ENCODE measurements around the gene SLC44A4.
"Not testable (repeated sequence)": the region's sequence is repeated elsewhere in the genome, so short reads cannot be mapped to it uniquely, and the experiment has no call there.

The SLC44A4 gene

DNA sequence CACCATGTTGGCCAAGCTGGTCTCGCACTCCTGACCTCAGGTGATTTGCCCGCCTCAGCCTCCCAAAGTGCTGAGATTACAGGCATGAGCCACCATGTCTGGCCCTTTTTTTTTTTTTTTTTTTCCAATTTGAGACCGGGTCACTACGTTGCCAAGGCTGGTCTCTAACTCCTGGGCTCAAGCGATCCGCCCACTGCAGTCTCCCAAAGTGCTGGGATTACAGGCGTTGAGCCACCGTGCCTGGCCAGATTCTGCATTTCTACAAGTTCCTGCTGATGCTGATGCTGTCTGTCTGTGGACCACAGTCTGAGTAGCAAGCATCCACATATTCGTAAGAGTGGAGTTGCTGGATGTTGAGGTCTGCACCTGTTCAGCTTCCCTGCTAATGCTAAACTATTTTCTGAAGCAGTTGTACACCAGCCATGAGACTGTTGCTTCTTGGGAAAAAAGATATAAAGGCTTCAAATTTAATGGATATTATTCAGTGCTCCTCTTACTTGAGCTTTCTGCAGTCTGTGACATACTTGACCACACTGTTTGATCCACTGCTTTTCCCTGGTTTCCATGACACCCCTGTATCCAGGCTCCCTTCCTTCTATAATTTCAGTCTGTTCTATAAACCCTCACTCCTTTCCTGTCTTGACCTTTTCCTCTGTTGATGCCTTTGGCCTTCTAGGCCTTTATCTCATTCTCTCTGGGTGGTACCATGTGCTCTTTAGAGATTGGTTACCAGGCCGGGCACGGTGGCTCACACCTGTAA lies 33.2 kb upstream of the SLC44A4 start:
- no peaks in the 10 kb centered on the region for H3K36me3 ChIP-seq (ENCODE audit: insufficient read depth, low read length)
- H3K27me3 ChIP-seq (ENCODE audit: insufficient read depth, low read length): no peaks in the 10 kb centered on the region
- no peak overlapping the region for H3K27ac ChIP-seq (ENCODE audit: low read depth, low read length)
- H2AFZ ChIP-seq (ENCODE audit: low read length, unreplicated experiment): no peak overlapping the region
- H3K4me1 ChIP-seq (ENCODE audit: control insufficient read depth, insufficient read depth, low read length, unreplicated experiment): peaks cover 27% of the 10 kb centered on the region
- no peak overlapping the region for H3K4me3 ChIP-seq (ENCODE audit: low read depth, low read length)
- H3K79me2 ChIP-seq (ENCODE audit: control insufficient read depth, insufficient read depth, low read length, unreplicated experiment): no peaks in the 10 kb centered on the region

- Histone ChIP-seq H3K27ac (ENCODE audit: low read depth, low read length) (peak overlapping the region; percentile 92), H3K4me1 (ENCODE audit: control insufficient read depth, insufficient read depth, low read length, unreplicated experiment) (peaks cover 28% of the 10 kb centered on the region)
- H2AFZ ChIP-seq (ENCODE audit: low read length, unreplicated experiment); H3K4me3 ChIP-seq (ENCODE audit: low read depth, low read length); H3K79me2 ChIP-seq (ENCODE audit: control insufficient read depth, insufficient read depth, low read length, unreplicated experiment); H3K27me3 ChIP-seq (ENCODE audit: insufficient read depth, low read length); H3K36me3 ChIP-seq (ENCODE audit: insufficient read depth, low read length): not testable (repeated sequence)
Measured at GRCh38 chr6:31909298-31909697, 30.5 kb upstream of the SLC44A4 start.

DNA sequence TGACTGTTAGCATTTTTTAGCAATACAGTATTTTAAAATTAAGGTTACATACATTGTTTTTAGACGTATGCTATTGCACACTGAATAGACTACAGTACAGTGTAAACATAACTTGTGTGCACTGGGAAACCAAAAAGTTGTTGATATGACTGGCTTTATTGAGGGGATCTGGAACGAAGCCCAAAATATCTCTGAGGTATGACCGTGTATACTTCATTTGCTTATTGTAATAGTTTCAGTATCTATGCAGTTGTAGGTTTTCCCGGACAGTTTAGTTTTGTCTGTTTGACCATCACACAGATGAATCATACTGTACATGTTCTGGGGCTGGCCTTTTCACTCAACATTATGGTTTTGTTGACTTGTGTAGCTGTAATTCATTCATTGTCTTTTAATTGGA lies 30.0 kb upstream of the SLC44A4 start:
- Histone ChIP-seq H3K27me3 (ENCODE audit: insufficient read depth, low read length) (no peaks in the 10 kb centered on the region), H3K4me1 (ENCODE audit: control insufficient read depth, insufficient read depth, low read length, unreplicated experiment) (peaks cover 31% of the 10 kb centered on the region), H3K79me2 (ENCODE audit: control insufficient read depth, insufficient read depth, low read length, unreplicated experiment) (no peaks in the 10 kb centered on the region), H3K36me3 (ENCODE audit: insufficient read depth, low read length) (no peaks in the 10 kb centered on the region), H2AFZ (ENCODE audit: low read length, unreplicated experiment) (no peak overlapping the region), H3K27ac (ENCODE audit: low read depth, low read length) (peak overlapping the region; percentile 92), H3K4me3 (ENCODE audit: low read depth, low read length) (no peak overlapping the region)

DNA sequence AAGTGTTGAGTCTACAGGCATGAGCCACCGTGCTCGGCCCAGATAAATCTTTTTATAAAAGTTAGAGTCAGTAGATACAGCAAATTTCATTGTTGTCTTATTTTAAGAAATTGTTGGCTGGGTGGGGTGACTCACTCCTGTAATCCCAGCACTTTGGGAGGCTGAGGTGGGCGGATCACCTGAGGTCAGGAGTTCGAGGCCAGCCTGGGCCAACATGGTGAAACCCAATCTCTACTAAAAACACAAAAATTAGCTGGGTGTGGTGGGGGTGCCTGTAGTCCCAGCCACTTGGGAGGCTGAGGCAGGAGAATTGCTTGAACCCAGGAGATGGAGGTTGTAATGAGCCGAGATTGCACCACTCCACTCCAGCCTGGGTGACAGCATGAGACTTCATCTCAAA lies 29.5 kb upstream of the SLC44A4 start:
- Histone ChIP-seq H3K27ac (ENCODE audit: low read depth, low read length) (peak overlapping the region; percentile 92), H3K4me1 (ENCODE audit: control insufficient read depth, insufficient read depth, low read length, unreplicated experiment) (peaks cover 34% of the 10 kb centered on the region)
- H3K36me3 ChIP-seq (ENCODE audit: insufficient read depth, low read length); H3K4me3 ChIP-seq (ENCODE audit: low read depth, low read length); H2AFZ ChIP-seq (ENCODE audit: low read length, unreplicated experiment); H3K27me3 ChIP-seq (ENCODE audit: insufficient read depth, low read length); H3K79me2 ChIP-seq (ENCODE audit: control insufficient read depth, insufficient read depth, low read length, unreplicated experiment): not testable (repeated sequence)

DNA sequence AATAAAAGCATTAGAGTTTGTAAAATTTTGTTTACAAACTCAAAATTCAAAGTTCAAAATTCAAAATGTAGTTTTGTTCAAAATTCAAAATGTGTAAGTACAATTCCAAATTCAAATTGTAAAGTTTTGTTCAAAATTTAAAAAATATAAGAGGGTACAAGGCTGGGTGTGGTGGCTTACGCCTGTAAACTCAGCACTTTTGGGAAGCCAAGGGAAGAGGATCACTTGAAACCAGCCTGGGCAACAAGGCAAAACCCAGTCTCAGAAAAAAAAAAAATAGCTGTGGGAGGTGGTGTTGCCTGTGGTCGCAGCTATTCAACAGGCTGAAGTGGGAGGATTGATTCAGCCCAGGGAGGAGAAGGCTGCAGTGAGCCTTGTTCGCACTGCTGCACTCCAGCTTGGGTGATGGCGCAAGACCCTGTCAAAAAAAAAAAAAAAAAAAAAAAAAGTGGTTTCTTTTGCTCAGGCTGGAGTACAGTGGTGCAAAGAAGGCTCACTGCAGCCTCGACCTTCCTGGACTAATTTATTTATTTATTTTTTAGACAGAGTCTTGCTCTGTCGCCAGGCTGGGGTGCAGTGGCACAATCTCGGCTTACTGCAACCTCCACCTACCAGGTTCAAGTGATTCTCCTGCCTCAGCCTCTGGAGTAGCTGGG lies 28.5 kb upstream of the SLC44A4 start:
- Histone ChIP-seq H3K36me3 (ENCODE audit: insufficient read depth, low read length) (no peaks in the 10 kb centered on the region), H3K27me3 (ENCODE audit: insufficient read depth, low read length) (no peaks in the 10 kb centered on the region), H3K4me3 (ENCODE audit: low read depth, low read length) (no peak overlapping the region), H3K27ac (ENCODE audit: low read depth, low read length) (no peak overlapping the region), H3K79me2 (ENCODE audit: control insufficient read depth, insufficient read depth, low read length, unreplicated experiment) (no peaks in the 10 kb centered on the region), H2AFZ (ENCODE audit: low read length, unreplicated experiment) (no peak overlapping the region), H3K4me1 (ENCODE audit: control insufficient read depth, insufficient read depth, low read length, unreplicated experiment) (peaks cover 39% of the 10 kb centered on the region)

- H3K27me3 ChIP-seq (ENCODE audit: insufficient read depth, low read length); H2AFZ ChIP-seq (ENCODE audit: low read length, unreplicated experiment); H3K27ac ChIP-seq (ENCODE audit: low read depth, low read length); H3K36me3 ChIP-seq (ENCODE audit: insufficient read depth, low read length); H3K4me3 ChIP-seq (ENCODE audit: low read depth, low read length); H3K79me2 ChIP-seq (ENCODE audit: control insufficient read depth, insufficient read depth, low read length, unreplicated experiment): not testable (repeated sequence)
- peaks cover 39% of the 10 kb centered on the region for H3K4me1 ChIP-seq (ENCODE audit: control insufficient read depth, insufficient read depth, low read length, unreplicated experiment)
Measured at GRCh38 chr6:31906727-31907126, 27.9 kb upstream of the SLC44A4 start.

DNA sequence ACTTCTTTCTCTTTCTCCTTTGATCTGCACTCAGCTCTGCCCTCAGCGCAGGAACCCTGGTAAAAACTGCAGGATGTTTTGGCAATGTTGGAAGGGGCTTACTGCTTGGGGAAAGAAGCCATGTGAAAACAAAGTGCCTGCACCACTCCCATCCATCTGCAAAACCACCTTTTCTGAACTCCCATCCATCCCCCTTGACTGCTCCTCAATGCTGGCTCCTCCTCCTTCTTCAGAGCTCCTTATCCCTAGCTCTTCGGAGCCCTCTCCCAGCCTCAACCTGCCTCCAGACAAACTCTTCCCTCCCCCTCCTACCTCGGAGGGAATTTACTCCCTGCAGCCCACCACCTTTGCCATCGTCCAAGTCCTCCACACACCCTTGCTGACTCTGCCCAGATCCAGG lies 27.3 kb upstream of the SLC44A4 start:
- Histone ChIP-seq H2AFZ (ENCODE audit: low read length, unreplicated experiment) (no peak overlapping the region), H3K4me3 (ENCODE audit: low read depth, low read length) (no peak overlapping the region), H3K79me2 (ENCODE audit: control insufficient read depth, insufficient read depth, low read length, unreplicated experiment) (no peaks in the 10 kb centered on the region), H3K27me3 (ENCODE audit: insufficient read depth, low read length) (no peaks in the 10 kb centered on the region), H3K36me3 (ENCODE audit: insufficient read depth, low read length) (no peaks in the 10 kb centered on the region), H3K27ac (ENCODE audit: low read depth, low read length) (no peak overlapping the region), H3K4me1 (ENCODE audit: control insufficient read depth, insufficient read depth, low read length, unreplicated experiment) (peaks cover 41% of the 10 kb centered on the region)

GRCh38 chr6:31905041-31905440 lies 26.2 kb upstream of the SLC44A4 start:
- Histone ChIP-seq H2AFZ (ENCODE audit: low read length, unreplicated experiment) (no peak overlapping the region), H3K4me1 (ENCODE audit: control insufficient read depth, insufficient read depth, low read length, unreplicated experiment) (peaks cover 41% of the 10 kb centered on the region), H3K79me2 (ENCODE audit: control insufficient read depth, insufficient read depth, low read length, unreplicated experiment) (no peaks in the 10 kb centered on the region), H3K36me3 (ENCODE audit: insufficient read depth, low read length) (no peaks in the 10 kb centered on the region), H3K27me3 (ENCODE audit: insufficient read depth, low read length) (no peaks in the 10 kb centered on the region), H3K4me3 (ENCODE audit: low read depth, low read length) (no peak overlapping the region), H3K27ac (ENCODE audit: low read depth, low read length) (no peak overlapping the region)

GRCh38 chr6:31903957-31904356 lies 25.2 kb upstream of the SLC44A4 start:
- Histone ChIP-seq H3K27ac (ENCODE audit: low read depth, low read length) (no peak overlapping the region), H3K4me3 (ENCODE audit: low read depth, low read length) (no peak overlapping the region), H3K79me2 (ENCODE audit: control insufficient read depth, insufficient read depth, low read length, unreplicated experiment) (no peaks in the 10 kb centered on the region), H2AFZ (ENCODE audit: low read length, unreplicated experiment) (no peak overlapping the region), H3K4me1 (ENCODE audit: control insufficient read depth, insufficient read depth, low read length, unreplicated experiment) (peaks cover 30% of the 10 kb centered on the region), H3K27me3 (ENCODE audit: insufficient read depth, low read length) (no peaks in the 10 kb centered on the region), H3K36me3 (ENCODE audit: insufficient read depth, low read length) (no peaks in the 10 kb centered on the region)

- H2AFZ ChIP-seq (ENCODE audit: low read length, unreplicated experiment): peak within 1 kb of the TSS; percentile 68
- peak within 1 kb of the TSS; percentile 33; the same call in 1 of the 2 replicates for H3K27ac ChIP-seq (ENCODE audit: low read depth, low read length)
- no peaks in the 10 kb centered on the region for H3K27me3 ChIP-seq (ENCODE audit: insufficient read depth, low read length)
Measured at GRCh38 chr6:31901953-31902643, 23.3 kb upstream of the SLC44A4 start, which contains the start of gene ZBTB12. Gene ZBTB12, minus strand, starts transcription at chr6:31902086. Its CDS starts 781 bp downstream, at chr6:31901305.

More at GRCh38 chr6:31901953-31902643, 23.3 kb upstream of the SLC44A4 start, which contains the start of gene ZBTB12:
- Histone ChIP-seq H3K4me3 (ENCODE audit: low read depth, low read length) (peak within 1 kb of the TSS; percentile 79), H3K4me1 (ENCODE audit: control insufficient read depth, insufficient read depth, low read length, unreplicated experiment) (peaks cover 18% of the 10 kb centered on the region), H3K79me2 (ENCODE audit: control insufficient read depth, insufficient read depth, low read length, unreplicated experiment) (peaks cover 5% of the 10 kb centered on the region), H3K36me3 (ENCODE audit: insufficient read depth, low read length) (no peaks in the 10 kb centered on the region)

Data from ACC112 (cell line).